Retinal pigment epithelial cell (primary cell): ENCODE data around the gene MYO9A.

Experiments
- DNase-seq: peaks from one replicate; pipeline ENCODE4 v3.0.0-alpha.2; 2010; ENCODE audit warnings: low read depth
- H3K4me3 ChIP-seq: 2 replicates; pipeline ENCODE4 v1.5.1; 2011; ENCODE audit warnings: mild to moderate bottlenecking, low read length, control low read depth, moderate library complexity
- CTCF ChIP-seq: conservative IDR thresholded peaks from 2 replicates; pipeline ENCODE4 v1.5.1; 2011; ENCODE audit warnings: low read depth, low read length, control low read depth, inconsistent platforms

MYO9A gene

GRCh38 chr15:72160696-72161245 lies 42.8 kb upstream of the MYO9A start:
- H3K4me3 ChIP-seq: no peak overlapping the region
- DNase-seq: no peak
- TF ChIP-seq CTCF: no peak

- H3K4me3 ChIP-seq: no peak overlapping the region
- TF ChIP-seq CTCF: no peak
- DNase-seq: no peak
These were observed 39.0 kb upstream of the MYO9A start for GRCh38 chr15:72156928-72157327.

- TF ChIP-seq CTCF: peak; percentile 94
- peak; percentile 46 for DNase-seq
- H3K4me3 ChIP-seq: peak overlapping the region; percentile 56
These were observed 38.0 kb upstream of the MYO9A start for GRCh38 chr15:72155635-72156616.

- peak overlapping the region; percentile 56 for H3K4me3 ChIP-seq
- DNase-seq: peak; percentile 61
- TF ChIP-seq CTCF: no peak
These were observed 37.2 kb upstream of the MYO9A start for GRCh38 chr15:72155003-72155621.

- no peak for TF ChIP-seq CTCF
- DNase-seq: no peak
These were observed 36.4 kb upstream of the MYO9A start for GRCh38 chr15:72154316-72154715.

GRCh38 chr15:72153269-72154000 lies 35.5 kb upstream of the MYO9A start:
- H3K4me3 ChIP-seq: no peak overlapping the region
- no peak for DNase-seq
- TF ChIP-seq CTCF: no peak

More at GRCh38 chr15:72154316-72154715, 36.4 kb upstream of the MYO9A start:
- H3K4me3 ChIP-seq: no peak overlapping the region
